K562 (cell line): ENCODE measurements around the gene OR51B2. TPM values are rescaled to one million over a fixed set of nuclear protein-coding genes. Genes with fewer than 3 reads are reported as not detected.

ENCODE experiments used
- ATAC-seq: fragments of 200-7000 bp; cut with Tn5 transposase; 3 replicates; pipeline ENCODE4 v1.9.1; 2020; ENCODE audit warnings: moderate library complexity
- BruUV-seq: library from RNA; stranded (reverse); fragments of 400-500 nt; replicated peaks from 2 replicates; lab custom pipeline; 2021; lab: Mats Ljungman, UMichigan
- CTCF ChIA-PET: fragments of 300-600 bp; formaldehyde crosslinking; extraction: SDS; loops from one replicate; lab custom pipeline; 2021; ENCODE audit warnings: low intra/inter-chr PET ratio; lab: Yijun Ruan, JAX
- POLR2A ChIA-PET: fragments of 300-600, 350-650 bp; sonication (Branson Sonifier 250); formaldehyde crosslinking; extraction: SDS; loops from one replicate; lab custom pipeline; 2021; ENCODE audit warnings: antibody characterized with exemption, inconsistent platforms; lab: Yijun Ruan, JAX
- DNase-seq, 4 experiments: peaks; one replicate each; pipeline versions ENCODE4 v3.0.0 to v3.0.0-alpha.2; 2011 to 2018; ENCODE audit warnings: low spot score in 3 of 4, mixed read lengths in 3 of 4; ENCODE audit errors: extremely low read depth in 1 of 4
- FAIRE-seq: peaks from 2 replicates; lab custom pipeline; 2011; peaks lifted over from hg19 to GRCh38; lab: Jason Lieb, UNC
- H2AFZ ChIP-seq: 2 replicates; pipeline ENCODE4 v1.6.0; 2011; ENCODE audit warnings: low read depth, low read length, control low read depth, inconsistent platforms
- H3K27ac ChIP-seq: fragments of 200-600 bp; 3 replicates; pipeline ENCODE4 v1.8.0; 2011; ENCODE audit warnings: low read depth, mild to moderate bottlenecking, control low read depth, inconsistent platforms, low read length, moderate library complexity, mixed read lengths; ENCODE audit errors: extremely low read depth
- H3K27me3 ChIP-seq, 2 experiments: fragments of 300-600 bp in 1 of 2; 2 replicates in 1 of 2; 3 replicates in 1 of 2; pipeline versions ENCODE4 v1.6.0 to v1.8.0; 2011; ENCODE audit warnings: inconsistent platforms in 2 of 2, low read length in 2 of 2, mild to moderate bottlenecking in 1 of 2, mixed read lengths in 1 of 2, moderate library complexity in 1 of 2; ENCODE audit not compliant: control insufficient read depth in 2 of 2, insufficient read depth in 2 of 2
- H3K36me3 ChIP-seq: fragments of 300-600 bp; 3 replicates; pipeline ENCODE4 v1.8.0; 2011; ENCODE audit warnings: mild to moderate bottlenecking, low read length, inconsistent platforms; ENCODE audit not compliant: control insufficient read depth, insufficient read depth
- H3K4me1 ChIP-seq, 2 experiments: fragments of 200-600 bp in 1 of 2; replicated peaks in 1 of 2; 2 replicates in 1 of 2; 3 replicates in 1 of 2; pipeline versions ENCODE4 v1.5.1 to v1.8.0; 2011; ENCODE audit warnings: inconsistent platforms in 2 of 2, low read length in 2 of 2, mild to moderate bottlenecking in 1 of 2, mixed read lengths in 1 of 2, moderate library complexity in 1 of 2; ENCODE audit not compliant: control insufficient read depth in 2 of 2, insufficient read depth in 2 of 2
- H3K4me2 ChIP-seq: 2 replicates; pipeline ENCODE4 v1.6.1; 2011; ENCODE audit warnings: low read length, control low read depth, inconsistent platforms, mixed read lengths; ENCODE audit not compliant: insufficient read depth
- H3K4me3 ChIP-seq: fragments of 200-600 bp; sonication (generic), shearing (Covaris generic); 2 replicates; pipeline ENCODE4 v1.5.1; 2016; ENCODE audit warnings: control low read depth, inconsistent platforms
- H3K79me2 ChIP-seq: fragments of 200-600 bp; 3 replicates; pipeline ENCODE4 v1.8.0; 2011; ENCODE audit warnings: low read length, inconsistent platforms; ENCODE audit not compliant: control insufficient read depth, insufficient read depth
- H3K9ac ChIP-seq, 2 experiments: 2 replicates each; pipeline versions ENCODE4 v1.6.0 to v1.6.1; 2011; ENCODE audit warnings: low read depth in 2 of 2, low read length in 2 of 2, control low read depth in 1 of 2, inconsistent platforms in 1 of 2, mild to moderate bottlenecking in 1 of 2, mixed read lengths in 1 of 2; ENCODE audit not compliant: insufficient read depth in 1 of 2
- H3K9me1 ChIP-seq: one replicate; pipeline ENCODE4 v1.6.0; 2011; ENCODE audit warnings: inconsistent platforms, mild to moderate bottlenecking, low read length, moderate library complexity; ENCODE audit not compliant: control insufficient read depth, insufficient read depth
- H3K9me3 ChIP-seq: replicated peaks from 2 replicates; pipeline ENCODE4 v1.5.1; 2011; ENCODE audit warnings: low read depth, low read length, inconsistent platforms; ENCODE audit not compliant: control insufficient read depth, insufficient read depth
- H4K20me1 ChIP-seq: replicated peaks from 2 replicates; pipeline ENCODE4 v1.6.1; 2011; ENCODE audit warnings: low read length, inconsistent platforms, mixed read lengths; ENCODE audit not compliant: control insufficient read depth, insufficient read depth
- ATF7 ChIP-seq: fragments of 450-650 bp; IDR thresholded peaks from 2 replicates; pipeline ENCODE4 v1.7.1; 2014; ENCODE audit warnings: mild to moderate bottlenecking, moderate library complexity
- BCL6 ChIP-seq: fragments of 250-450 bp; sonication (Bioruptor Pico); IDR thresholded peaks from 2 replicates; pipeline ENCODE4 v1.4.0; 2020
- CHD1 ChIP-seq: fragments of 200-600 bp; sonication (generic); IDR thresholded peaks from one replicate; pipeline ENCODE4 v1.6.1; 2012; ENCODE audit warnings: mild to moderate bottlenecking, moderate library complexity, low read length, inconsistent platforms
- EP300 ChIP-seq: IDR thresholded peaks from 2 replicates; pipeline ENCODE4 v1.6.1; 2012; ENCODE audit warnings: low read length, improper control_type of control experiment
- GATA2 ChIP-seq: sonication (generic); formaldehyde crosslinking; IDR thresholded peaks from 2 replicates; pipeline ENCODE4 v1.4.0; 2020; ENCODE audit warnings: mild to moderate bottlenecking, missing genetic modification reagents
- NCOA6 ChIP-seq: fragments of 450-650 bp; IDR thresholded peaks from 2 replicates; pipeline ENCODE4 v1.6.1; 2017; ENCODE audit warnings: mild to moderate bottlenecking
- PKNOX1 ChIP-seq: fragments of 450-650 bp; IDR thresholded peaks from 2 replicates; pipeline ENCODE4 v1.6.1; 2016
- RAD21 ChIP-seq, 2 experiments: fragments of 250-450 bp in 1 of 2; fragments of 450-650 bp in 1 of 2; sonication (Bioruptor Pico) in 1 of 2; formaldehyde crosslinking in 1 of 2; IDR thresholded peaks in 1 of 2; conservative IDR thresholded peaks in 1 of 2; 2 replicates each; pipeline versions ENCODE4 v1.4.0 to v1.8.0; 2020 to 2022; ENCODE audit warnings: mild to moderate bottlenecking in 2 of 2, moderate library complexity in 1 of 2
- SMC3 ChIP-seq: conservative IDR thresholded peaks from 2 replicates; pipeline ENCODE4 v1.6.1; 2011; ENCODE audit warnings: low read depth, low read length, improper control_type of control experiment; ENCODE audit not compliant: insufficient read depth
- ZNF3 ChIP-seq: fragments of 250-450 bp; sonication (Bioruptor Pico); IDR thresholded peaks from 2 replicates; pipeline ENCODE4 v1.5.0; 2021; ENCODE audit warnings: mild to moderate bottlenecking, moderate library complexity
- in situ Hi-C: fragments of 300-500 bp; cut with MboI; formaldehyde crosslinking; loops from 4 replicates; pipeline ENCODE4 v1.15.0; 2018; ENCODE audit warnings: inconsistent platforms, mixed read lengths
- intact Hi-C: fragments of 100-400 bp; cut with micrococcal nuclease; formaldehyde crosslinking; loops from 2 replicates; pipeline ENCODE4 v1.14.2; 2022
- polyA plus RNA-seq, 8 experiments: library from polyadenylated mRNA; depleted of rRNA in 4 of 8; stranded (reverse) in 5 of 8; unstranded in 3 of 8; fragments of >200 nt; fragmentation: Nextera tagmentation in 2 of 8; fragmentation: Illumina TruSeq in 1 of 8; extraction: Ambion mirVana in 2 of 8; extraction: Trizol in 1 of 8; gene quantifications; 2 replicates each; pipeline versions ENCODE4 v1.2.1 to v1.2.3, GENCODE V29; 2011 to 2014; ENCODE audit warnings: inconsistent platforms in 1 of 8, missing spikeins in 1 of 8
- total RNA-seq, 7 experiments: library from RNA; depleted of rRNA in 6 of 7; stranded (reverse); fragments of >200 nt in 6 of 7; fragmentation: Illumina TruSeq in 2 of 7; extraction: Trizol in 2 of 7; gene quantifications; 2 replicates each; pipeline versions ENCODE4 v1.2.1 to v1.2.3, GENCODE V29; 2011 to 2021; ENCODE audit warnings: low replicate concordance in 1 of 7
- TF ChIP-seq, protein P1 (sequence below), 2 experiments: fragments of 450-650 bp; formaldehyde crosslinking in 1 of 2; IDR thresholded peaks; 2 replicates each; pipeline versions ENCODE4 v1.4.0 to v1.6.1; 2014 to 2020; ENCODE audit warnings: mild to moderate bottlenecking in 2 of 2, borderline replicate concordance in 1 of 2, low read depth in 1 of 2

The OR51B2 gene
- total and polyA plus RNA-seq, 9 of the 15 experiments (the other 6 are each of a cell fraction or from before 2014, with no cell fraction given): 0.38 to 6.6 (median 4.0) TPM

DNA sequence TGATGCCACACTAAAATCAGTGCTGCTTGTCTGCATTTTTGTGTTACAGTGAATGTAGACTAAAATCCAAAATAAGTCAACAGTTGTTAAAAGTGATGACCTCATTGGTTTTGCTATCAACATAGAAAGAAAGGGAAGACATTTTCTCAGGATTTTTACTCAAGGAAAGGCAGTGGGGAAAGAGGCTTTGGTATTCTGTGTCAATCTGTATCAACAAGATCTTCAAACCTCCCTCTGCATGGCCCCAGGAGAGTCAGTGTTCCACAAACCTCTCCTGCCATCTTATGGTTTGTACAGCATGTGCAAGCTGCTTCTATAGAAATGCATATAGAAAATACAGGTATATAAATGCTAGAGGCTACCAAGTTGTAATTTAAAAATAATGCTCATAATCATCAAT, 45.7 kb upstream of the OR51B2 start:
- Histone ChIP-seq H3K27me3 (no peaks in the 10 kb centered on the region), H3K36me3 (peaks cover 49% of the 10 kb centered on the region), H3K9me3 (no peaks in the 10 kb centered on the region), H3K9me1 (no peaks in the 10 kb centered on the region), H3K4me3 (no peak overlapping the region), H3K79me2 (peaks cover 80% of the 10 kb centered on the region), H3K27ac (no peak overlapping the region), H2AFZ (no peak overlapping the region), H4K20me1 (no peaks in the 10 kb centered on the region), H3K4me1 (peaks cover 0 to 15% of the 10 kb centered on the region in 2 experiments; a peak in 2 of 5 replicates), H3K4me2 (no peak overlapping the region), H3K9ac (no peak overlapping the region)
- FAIRE-seq: no peak
- in situ Hi-C loops: loop anchor here (5.0 kb wide), 1 partner anchor 162 kb away; no protein-coding TSS in a partner anchor
- intact Hi-C loops: loop anchor here (2.0 to 5.0 kb wide), 3 partner anchors 79 to 247 kb away; no protein-coding TSS in a partner anchor
- CTCF ChIA-PET: interaction anchor here (0.6 to 2.0 kb wide), 5 partner anchors 165 to 246 kb away, joined by 3 to 11 read pairs (median 6); no protein-coding TSS in a partner anchor
- DNase-seq: peak in 2 of 4 experiments; percentile 42 to 63
- no TSS peak for BruUV-seq
- POLR2A ChIA-PET: no interaction called here
- ATAC-seq: peak; percentile 84
- no peak for TF ChIP-seq PKNOX1
- TF ChIP-seq SMC3: 0 out of 2 replicates have a peak, but pooled peaks have one; percentile 13
- TF ChIP-seq ZNF3 (CRISPR knock-in tag): no peak
- peak; percentile 72 to 82 for TF ChIP-seq RAD21 (CRISPR knock-in tag; conservative IDR thresholded peaks at IDR 0.05 in 1 of 2, IDR thresholded peaks at IDR 0.05 in 1 of 2)
- TF ChIP-seq, protein P1, sequence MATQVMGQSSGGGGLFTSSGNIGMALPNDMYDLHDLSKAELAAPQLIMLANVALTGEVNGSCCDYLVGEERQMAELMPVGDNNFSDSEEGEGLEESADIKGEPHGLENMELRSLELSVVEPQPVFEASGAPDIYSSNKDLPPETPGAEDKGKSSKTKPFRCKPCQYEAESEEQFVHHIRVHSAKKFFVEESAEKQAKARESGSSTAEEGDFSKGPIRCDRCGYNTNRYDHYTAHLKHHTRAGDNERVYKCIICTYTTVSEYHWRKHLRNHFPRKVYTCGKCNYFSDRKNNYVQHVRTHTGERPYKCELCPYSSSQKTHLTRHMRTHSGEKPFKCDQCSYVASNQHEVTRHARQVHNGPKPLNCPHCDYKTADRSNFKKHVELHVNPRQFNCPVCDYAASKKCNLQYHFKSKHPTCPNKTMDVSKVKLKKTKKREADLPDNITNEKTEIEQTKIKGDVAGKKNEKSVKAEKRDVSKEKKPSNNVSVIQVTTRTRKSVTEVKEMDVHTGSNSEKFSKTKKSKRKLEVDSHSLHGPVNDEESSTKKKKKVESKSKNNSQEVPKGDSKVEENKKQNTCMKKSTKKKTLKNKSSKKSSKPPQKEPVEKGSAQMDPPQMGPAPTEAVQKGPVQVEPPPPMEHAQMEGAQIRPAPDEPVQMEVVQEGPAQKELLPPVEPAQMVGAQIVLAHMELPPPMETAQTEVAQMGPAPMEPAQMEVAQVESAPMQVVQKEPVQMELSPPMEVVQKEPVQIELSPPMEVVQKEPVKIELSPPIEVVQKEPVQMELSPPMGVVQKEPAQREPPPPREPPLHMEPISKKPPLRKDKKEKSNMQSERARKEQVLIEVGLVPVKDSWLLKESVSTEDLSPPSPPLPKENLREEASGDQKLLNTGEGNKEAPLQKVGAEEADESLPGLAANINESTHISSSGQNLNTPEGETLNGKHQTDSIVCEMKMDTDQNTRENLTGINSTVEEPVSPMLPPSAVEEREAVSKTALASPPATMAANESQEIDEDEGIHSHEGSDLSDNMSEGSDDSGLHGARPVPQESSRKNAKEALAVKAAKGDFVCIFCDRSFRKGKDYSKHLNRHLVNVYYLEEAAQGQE (IDR thresholded peaks at IDR 0.05; ENCODE audit: borderline replicate concordance): peak; percentile 38; the same call in 1 of the 2 replicates
- TF ChIP-seq, protein P1 (CRISPR knock-in tag; IDR thresholded peaks at IDR 0.05; ENCODE audit: low read depth): no peak
- no peak for TF ChIP-seq NCOA6
- TF ChIP-seq ATF7: 0 out of 2 replicates have a peak, but pooled peaks have one; percentile 42
- TF ChIP-seq EP300: no peak
- peak; percentile 67 for TF ChIP-seq GATA2 (CRISPR knock-in tag)
- no peak for TF ChIP-seq CHD1
- TF ChIP-seq BCL6 (CRISPR knock-in tag): no peak
